ENCODE data around the gene PGP. TPM values are rescaled to one million over a fixed set of nuclear protein-coding genes. Genes with fewer than 3 reads are reported as not detected.

The PGP gene
- 12.8 and 16.4 TPM in 2 replicates for total RNA-seq

DNA sequence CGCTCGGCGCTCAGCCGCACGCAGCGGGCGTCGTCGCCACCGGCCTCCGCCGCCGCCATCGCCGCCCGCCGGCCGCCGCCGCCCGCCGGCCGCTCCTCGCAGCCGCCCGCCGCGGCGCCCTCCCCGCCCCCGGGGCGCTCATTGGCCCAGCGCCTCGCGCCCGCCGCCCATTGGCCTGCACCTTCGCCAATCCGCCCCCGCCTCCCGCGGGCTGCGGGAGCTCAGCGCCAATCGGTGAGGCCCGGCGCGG is at the start of gene PGP:
PGP (minus strand) TSS at position 122 of the 250 bp plus-strand sequence; CDS start at position 59, 63 bp downstream.

GRCh38 chr16:2251296-2252111 is 36.9 kb upstream of the PGP start, which contains the start of gene ECI1:
Gene ECI1 (minus strand): TSS chr16:2251587. CDS start chr16:2251566, 21 bp downstream.

DNA sequence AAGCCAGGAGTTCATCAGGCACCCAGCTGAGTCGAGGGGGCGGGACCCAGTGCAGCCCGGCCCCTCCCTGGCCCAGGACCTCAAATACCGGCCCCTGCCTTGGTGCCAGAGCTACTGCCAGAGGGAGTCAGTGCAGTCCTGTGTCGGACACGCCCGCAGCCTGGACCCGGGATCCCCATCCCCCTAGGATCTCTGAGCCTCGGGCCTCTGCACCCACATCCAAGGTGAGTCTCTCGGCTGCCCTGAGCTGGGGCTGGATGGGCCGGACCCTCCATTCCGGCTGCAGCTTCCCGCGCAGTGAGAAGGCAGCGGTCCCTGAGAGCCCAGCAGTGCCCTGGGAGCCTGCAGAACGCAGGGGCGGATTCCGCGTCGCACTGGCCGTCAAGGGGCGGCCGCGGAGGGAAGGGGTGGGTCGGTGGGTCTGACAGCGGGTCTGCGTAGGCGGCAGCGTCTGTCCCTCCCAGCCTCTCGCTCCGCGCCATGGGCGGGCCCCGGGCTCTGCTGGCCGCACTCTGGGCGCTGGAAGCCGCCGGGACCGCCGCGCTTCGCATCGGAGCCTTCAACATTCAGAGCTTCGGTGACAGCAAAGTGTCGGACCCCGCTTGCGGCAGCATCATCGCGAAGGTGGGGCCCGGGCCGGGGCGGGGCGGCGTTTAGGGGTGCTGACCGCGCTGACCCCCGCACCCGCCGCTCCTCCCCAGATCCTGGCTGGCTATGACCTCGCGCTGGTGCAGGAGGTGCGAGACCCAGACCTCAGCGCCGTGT is 21.9 kb upstream of the PGP start, which contains the start of gene DNASE1L2:
DNASE1L2 (plus strand) TSS at position 108 of the 765 bp plus-strand sequence; CDS start at position 481, 373 bp downstream.

DNA sequence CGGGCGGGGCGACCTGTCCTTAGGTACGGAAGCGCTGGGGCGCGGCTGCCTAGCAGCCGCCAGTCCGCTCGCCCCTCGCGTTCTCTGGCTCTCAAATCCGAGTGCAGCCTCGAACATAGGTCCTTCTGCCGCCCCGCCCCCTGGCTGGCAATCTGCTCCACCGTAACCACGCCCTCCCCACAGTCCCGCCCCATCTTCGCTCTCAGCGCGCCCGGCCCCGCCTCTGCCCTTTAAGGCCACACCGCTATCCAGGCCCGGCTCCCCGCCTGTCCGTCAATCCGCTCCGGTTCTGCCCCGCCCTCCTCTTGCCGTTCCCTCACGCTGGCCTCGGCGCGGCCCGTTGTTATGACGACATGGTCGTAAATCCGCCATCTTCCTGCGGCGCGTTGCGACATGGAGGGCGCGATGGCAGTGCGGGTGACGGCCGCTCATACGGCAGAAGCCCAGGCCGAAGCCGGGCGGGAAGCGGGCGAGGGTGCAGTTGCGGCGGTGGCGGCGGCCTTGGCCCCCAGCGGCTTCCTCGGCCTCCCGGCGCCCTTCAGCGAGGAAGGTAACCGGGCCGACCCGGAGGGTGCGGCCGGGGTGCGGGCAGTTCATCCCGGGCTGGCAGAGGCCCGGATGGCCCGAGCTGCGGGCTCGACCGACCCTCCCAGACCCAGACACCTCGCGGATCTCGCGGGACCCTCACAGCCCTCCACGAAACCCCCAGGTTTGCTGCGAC is 8.7 kb upstream of the PGP start, which contains the start of gene E4F1:
E4F1 (plus strand) TSS at position 371 of the 721 bp plus-strand sequence; CDS start at position 394, 23 bp downstream.

GRCh38 chr16:2210386-2211365 is 4.0 kb downstream of the PGP start, which contains the start of gene BRICD5:
Gene BRICD5 (minus strand): TSS chr16:2210863. CDS start chr16:2210833, 30 bp downstream.

GRCh38 chr16:2205104-2205966 is 9.3 kb downstream of the PGP start, which contains the start of gene MLST8:
Gene MLST8 (plus strand): TSS chr16:2205454. CDS start chr16:2206086, 632 bp downstream.

GRCh38 chr16:2196162-2196980 is 18.3 kb downstream of the PGP start, which contains the start of gene CASKIN1:
Gene CASKIN1 (minus strand): TSS chr16:2196605. CDS start chr16:2196432, 173 bp downstream.

Other genes starting within 250 kb of the PGP start
- not detected in 2 replicates for gene RNF151, start 248.0 kb downstream of the PGP start, total RNA-seq
- 26.4 and 59.3 TPM in 2 replicates for gene TBL3, start 242.8 kb downstream of the PGP start, total RNA-seq
- gene NOXO1, start 233.4 kb downstream of the PGP start, total RNA-seq: under 0.01 and 0.28 TPM in 2 replicates
- 11.1 and 14.3 TPM in 2 replicates for gene GFER, start 230.6 kb downstream of the PGP start, total RNA-seq
- 3.6 and 7.3 TPM in 2 replicates for gene SYNGR3, start 224.9 kb downstream of the PGP start, total RNA-seq
- gene ZNF598, start 205.0 kb downstream of the PGP start, total RNA-seq: 13.1 and 29.6 TPM in 2 replicates
- gene NPW, start 195.1 kb downstream of the PGP start, total RNA-seq: 0.30 and 0.65 TPM in 2 replicates
- 19.0 and 24.5 TPM in 2 replicates for gene NHERF2, start 187.9 kb downstream of the PGP start, total RNA-seq
- 15.3 and 25.2 TPM in 2 replicates for gene NTHL1, start 167.0 kb downstream of the PGP start, total RNA-seq
- 60.9 and 71.0 TPM in 2 replicates for gene TSC2, start 166.9 kb downstream of the PGP start, total RNA-seq
- gene PKD1, start 78.9 kb downstream of the PGP start, total RNA-seq: 188 and 249 TPM in 2 replicates
- gene RAB26, start 66.2 kb downstream of the PGP start, total RNA-seq: 2.3 and 3.0 TPM in 2 replicates
- gene TRAF7, start 59.1 kb downstream of the PGP start, total RNA-seq: 51.4 and 89.8 TPM in 2 replicates
- gene CASKIN1, start 18.2 kb downstream of the PGP start, total RNA-seq: 0.30 and 0.92 TPM in 2 replicates
- 19.6 and 25.8 TPM in 2 replicates for gene MLST8, start 9.4 kb downstream of the PGP start, total RNA-seq
- 2.1 and 9.6 TPM in 2 replicates for gene BRICD5, start 4.0 kb downstream of the PGP start, total RNA-seq
- 26.1 and 29.5 TPM in 2 replicates for gene E4F1, start 8.8 kb upstream of the PGP start, total RNA-seq
- 1.2 and 1.3 TPM in 2 replicates for gene DNASE1L2, start 21.6 kb upstream of the PGP start, total RNA-seq
- 22.4 and 38.0 TPM in 2 replicates for gene ECI1, start 36.7 kb upstream of the PGP start, total RNA-seq
- 44.5 and 91.3 TPM in 2 replicates for gene RNPS1, start 53.3 kb upstream of the PGP start, total RNA-seq
- gene ABCA3, start 125.9 kb upstream of the PGP start, total RNA-seq: 1.5 and 5.3 TPM in 2 replicates
- 4.2 and 12.5 TPM in 2 replicates for gene CCNF, start 214.6 kb upstream of the PGP start, total RNA-seq
- 3.0 and 5.4 TPM in 2 replicates for gene TEDC2, start 245.3 kb upstream of the PGP start, total RNA-seq

Measured in smooth muscle cell of the umbilical artery (primary cell).